ENCODE data around the gene CCZ1.
A peak's percentile ranks its signal among the peaks of the same experiment; 100 is the strongest.
"Not testable (repeated sequence)": the region's sequence is repeated elsewhere in the genome, so short reads cannot be mapped to it uniquely, and the experiment has no call there.

Gene CCZ1

DNA sequence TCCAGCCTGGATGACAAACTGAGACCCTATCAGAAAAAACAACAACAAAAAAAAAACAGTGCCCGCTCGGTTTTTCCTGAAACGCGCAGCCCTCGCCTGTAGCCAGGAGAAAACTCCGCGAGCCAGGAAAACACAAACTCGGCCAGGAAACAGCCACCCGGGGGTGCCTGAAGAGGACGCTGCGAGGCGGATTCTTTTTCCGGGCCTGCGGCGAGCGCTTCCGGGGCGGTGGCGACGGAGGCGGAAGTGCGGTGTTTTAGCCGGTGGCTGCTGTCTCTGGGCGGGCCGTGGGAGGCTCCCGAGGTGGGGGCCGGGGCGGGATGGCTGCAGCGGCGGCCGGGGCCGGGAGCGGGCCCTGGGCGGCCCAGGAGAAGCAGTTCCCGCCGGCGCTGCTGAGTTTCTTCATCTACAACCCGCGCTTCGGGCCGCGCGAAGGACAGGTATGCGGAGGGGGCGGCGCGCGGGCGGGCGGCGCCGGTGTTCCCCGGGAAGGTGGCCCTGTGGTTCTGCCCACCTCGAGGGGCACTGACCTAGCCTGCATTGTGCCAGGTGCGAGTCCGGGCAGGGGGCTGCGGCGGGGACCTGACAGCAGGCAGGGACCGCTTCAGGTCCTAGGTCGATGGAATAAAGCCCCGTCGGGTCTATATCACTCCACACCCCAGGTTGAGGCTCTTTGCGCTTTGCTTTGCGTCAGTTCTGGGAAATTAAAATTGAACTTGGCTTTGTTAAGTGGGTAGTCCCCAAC lies at the start of gene CCZ1:
Gene CCZ1 (plus strand): TSS at position 254 of the 745 bp plus-strand sequence. CDS start 67 bp downstream, at position 321.
- DNase-seq (ENCODE audit: low read depth in 3 of 3), result peak; percentile 10 to 74 (median 53)

DNA sequence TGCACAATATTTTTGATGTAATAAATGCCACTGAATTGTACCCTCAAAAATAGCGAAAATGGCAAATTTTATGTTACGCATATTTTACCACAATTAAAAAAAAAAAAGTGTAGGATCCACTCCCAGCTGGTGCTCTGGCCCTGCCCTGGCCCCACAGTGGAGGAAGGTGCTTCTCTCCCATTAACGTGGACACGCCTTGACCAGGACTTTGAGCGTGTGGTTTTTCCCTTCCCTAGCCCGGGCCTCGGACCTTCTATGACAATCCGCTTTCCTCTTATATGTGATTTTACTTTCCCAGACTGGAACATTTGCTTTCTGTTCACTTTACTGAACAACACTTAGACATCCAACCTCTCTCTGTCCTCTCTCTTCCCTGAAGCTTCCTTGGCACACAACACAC lies 47.6 kb upstream of the CCZ1 start:
- DNase-seq (ENCODE audit: low read depth in 3 of 3), result no peak

DNA sequence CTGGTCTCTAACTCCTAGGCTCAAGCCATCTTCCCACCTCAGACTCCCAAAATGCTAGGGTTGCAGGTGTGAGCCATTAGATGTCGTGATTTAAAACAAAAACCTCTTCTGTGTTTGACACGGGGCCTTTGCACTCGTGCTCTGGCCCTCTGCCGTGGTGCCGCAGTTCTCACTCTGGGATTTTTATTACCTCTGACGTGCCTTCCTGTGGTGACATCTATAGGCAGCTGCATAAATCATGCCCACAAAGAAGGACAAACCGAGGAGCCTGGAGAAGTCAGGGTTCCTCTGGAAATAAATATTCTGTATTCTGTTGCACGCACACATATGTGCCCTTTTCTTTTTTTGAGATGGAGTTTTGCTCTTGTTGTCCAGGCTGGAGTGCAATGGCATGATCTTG lies 43.8 kb upstream of the CCZ1 start:
- DNase-seq (ENCODE audit: low read depth in 3 of 3), result no peak

DNA sequence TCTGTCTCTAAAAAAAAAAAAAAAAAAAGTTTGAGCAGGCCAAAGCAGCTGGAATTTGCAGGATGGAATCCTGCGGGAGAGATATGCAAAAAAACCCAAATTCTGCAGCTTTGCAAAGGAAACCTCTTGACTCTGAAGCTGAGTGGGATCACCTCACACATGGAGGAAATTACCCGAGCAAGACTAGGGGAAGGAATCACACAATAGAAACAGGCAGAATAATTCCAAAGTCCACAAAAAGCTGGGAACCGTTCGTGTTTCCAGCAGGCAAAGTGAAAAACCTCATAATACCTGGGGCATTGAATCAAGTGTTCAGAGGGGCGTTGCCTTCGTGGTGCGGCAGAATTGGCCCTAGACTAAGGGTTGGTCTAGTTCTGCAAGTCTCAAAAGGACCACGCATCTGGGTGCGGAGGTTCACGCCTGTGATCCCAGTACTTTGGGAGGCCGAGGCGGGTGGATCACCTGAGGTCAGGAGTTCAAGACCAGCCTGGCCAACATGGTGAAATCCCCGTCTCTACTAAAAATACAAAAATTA lies 41.4 kb upstream of the CCZ1 start:
- not testable (repeated sequence) for DNase-seq (ENCODE audit: low read depth in 3 of 3)

DNA sequence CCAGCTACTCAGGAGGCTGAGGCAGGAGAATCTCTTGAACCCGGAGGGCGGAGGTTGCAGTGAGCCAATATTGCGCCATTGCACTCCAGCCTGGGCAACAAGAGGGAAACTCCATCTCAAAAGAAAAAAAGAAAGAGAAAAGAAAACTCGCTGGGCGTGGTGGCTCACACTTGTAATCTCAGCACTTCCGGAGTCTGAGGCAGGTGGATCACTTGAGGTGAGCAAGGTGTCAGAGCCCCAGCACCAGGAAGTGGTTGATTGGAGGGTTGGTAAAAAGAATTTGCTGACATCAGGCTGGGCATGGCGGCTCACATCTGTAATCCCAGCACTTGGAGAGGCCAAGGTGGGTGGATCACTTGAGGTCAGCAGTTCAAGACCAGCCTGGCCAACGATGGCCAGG lies 40.0 kb upstream of the CCZ1 start:
- DNase-seq (ENCODE audit: low read depth in 3 of 3), result not testable (repeated sequence)

DNA sequence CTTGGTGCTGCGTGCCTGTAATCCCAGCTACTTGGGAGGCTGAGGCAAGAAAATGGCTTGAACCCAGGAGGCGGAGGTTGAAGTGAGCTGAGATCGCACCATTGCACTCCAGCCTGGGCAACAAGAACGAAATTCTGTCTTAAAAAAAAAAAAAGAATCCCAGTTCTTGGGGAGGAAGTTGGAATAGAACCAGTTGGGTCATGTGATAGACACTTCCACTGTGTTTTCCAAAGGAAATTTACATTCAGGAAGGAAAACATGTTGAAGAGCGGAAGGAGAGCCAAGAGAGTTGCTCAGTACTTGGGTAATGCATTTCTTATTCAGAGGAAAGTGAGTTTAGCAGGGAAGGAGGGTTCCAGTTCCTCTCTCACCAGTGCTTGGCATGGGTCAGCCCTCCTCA lies 37.3 kb upstream of the CCZ1 start:
- not testable (repeated sequence) for DNase-seq (ENCODE audit: low read depth in 3 of 3)

DNA sequence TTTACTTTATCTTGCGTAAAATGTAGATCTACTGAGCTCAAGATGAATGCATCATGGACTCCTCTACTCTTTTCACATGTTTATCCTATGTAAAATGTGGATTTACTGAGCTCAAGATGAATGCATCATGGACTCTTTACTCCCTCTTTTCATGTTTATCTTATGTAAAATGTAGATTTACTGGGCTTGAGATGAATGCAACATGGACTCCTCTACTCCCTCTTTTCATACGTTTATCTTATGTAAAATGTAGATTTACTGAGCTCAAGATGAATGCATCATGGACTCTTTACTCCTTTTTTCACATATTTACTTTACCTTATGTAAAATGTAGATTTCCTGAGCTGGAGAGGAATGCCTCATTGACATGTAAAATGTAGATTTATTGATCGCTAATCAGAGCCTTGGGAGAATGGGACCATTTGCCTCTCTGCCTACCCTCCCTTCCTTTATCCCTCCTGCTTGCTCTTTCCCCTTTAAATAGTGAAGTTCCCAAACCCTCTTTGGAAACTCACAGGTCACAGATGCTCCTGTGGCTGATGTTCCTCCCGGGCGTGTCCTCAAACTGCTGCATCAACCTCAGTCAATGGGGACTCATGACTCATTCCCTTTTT lies 35.7 kb upstream of the CCZ1 start:
- not testable (repeated sequence) for DNase-seq (ENCODE audit: low read depth in 3 of 3)

DNA sequence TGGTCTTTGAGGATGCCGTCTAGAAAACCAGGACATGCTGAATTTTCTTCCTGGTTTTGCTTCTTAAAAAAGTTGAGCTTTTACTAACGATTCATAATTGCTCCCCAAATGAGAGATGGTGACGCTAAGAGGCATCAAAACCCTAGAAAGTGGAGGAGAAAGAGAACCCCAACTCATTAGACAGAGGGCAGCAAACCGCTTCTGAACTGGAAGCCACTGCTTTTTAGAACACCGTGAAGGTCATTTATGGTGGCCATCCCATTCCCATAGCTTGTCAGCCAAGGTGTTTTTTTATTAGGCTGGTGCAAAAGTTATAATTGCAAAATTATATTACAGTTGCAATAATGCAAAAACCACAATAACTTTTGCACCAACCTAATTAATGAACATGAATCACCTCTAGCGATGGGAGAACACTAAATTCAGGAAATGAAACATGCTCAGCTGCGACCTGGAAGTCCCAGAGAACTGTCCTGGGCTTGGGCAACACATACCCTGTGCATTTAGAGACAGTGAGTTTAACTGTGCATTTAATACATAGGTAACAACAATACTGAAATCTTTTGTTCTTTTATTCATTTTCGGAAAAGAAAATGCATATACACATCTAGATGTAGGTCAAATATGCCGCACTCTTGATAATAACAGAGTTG lies 33.1 kb upstream of the CCZ1 start:
- DNase-seq (ENCODE audit: low read depth in 3 of 3), result not testable (repeated sequence)

DNA sequence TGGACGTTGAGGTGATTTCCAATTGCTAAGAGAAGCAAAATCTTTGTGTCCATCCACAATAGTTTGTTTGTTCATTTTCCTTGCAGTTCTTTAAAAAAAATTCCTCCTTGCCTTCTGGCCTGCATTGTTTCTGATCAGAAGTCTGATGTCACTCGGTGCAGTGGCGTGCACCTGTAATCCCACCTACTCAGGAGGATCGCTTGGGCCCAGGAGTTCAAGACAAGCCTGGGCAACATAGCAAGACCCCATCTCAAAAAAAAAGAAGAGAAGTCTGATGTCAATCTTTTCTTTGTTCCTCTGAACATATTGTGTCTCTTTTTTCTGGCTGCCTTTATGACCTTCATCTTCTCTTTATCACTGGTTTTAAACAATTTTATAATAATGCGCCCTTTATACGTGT lies 31.5 kb upstream of the CCZ1 start:
- DNase-seq (ENCODE audit: low read depth in 3 of 3), result no peak

DNA sequence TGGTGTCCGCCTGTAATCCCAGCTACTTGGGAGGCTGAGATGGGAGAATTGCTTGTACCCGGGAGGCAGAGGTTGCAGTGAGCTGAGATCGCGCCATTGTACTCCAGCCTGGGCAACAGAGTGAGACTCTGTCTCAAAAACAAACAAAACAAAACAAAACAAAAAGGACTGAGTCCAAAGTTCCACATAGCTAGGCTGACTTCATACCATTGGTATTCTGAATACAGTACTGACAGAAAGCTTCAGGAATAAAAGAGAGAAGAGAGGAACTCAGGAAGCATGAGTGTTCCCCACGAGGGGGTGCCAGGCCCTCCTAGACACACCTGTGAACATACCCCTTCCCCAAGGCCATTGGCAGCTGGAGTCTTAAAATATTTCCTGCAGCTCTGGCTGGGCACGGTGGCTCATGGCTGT lies 29.6 kb upstream of the CCZ1 start:
- DNase-seq (ENCODE audit: low read depth in 3 of 3), result not testable (repeated sequence)

DNA sequence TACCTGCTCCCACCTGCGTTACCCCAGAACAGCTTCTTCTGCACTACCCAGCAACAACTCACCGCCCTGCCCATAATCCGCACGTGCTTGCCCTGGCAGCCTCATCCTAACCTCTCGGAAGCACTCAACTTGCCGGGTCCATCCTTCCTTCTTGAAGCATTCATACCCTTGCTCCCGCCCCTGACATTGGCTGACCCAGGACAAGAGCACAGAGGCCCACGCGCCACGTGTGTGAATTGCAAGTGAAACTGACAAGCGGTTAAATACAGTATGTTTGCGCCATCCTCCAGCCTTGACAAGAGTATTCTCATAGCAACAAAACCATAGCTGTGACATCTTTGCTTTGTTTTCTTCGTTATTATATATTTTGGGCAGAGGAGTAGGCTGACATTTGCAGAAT lies 28.8 kb upstream of the CCZ1 start:
- no peak for DNase-seq (ENCODE audit: low read depth in 3 of 3)

DNA sequence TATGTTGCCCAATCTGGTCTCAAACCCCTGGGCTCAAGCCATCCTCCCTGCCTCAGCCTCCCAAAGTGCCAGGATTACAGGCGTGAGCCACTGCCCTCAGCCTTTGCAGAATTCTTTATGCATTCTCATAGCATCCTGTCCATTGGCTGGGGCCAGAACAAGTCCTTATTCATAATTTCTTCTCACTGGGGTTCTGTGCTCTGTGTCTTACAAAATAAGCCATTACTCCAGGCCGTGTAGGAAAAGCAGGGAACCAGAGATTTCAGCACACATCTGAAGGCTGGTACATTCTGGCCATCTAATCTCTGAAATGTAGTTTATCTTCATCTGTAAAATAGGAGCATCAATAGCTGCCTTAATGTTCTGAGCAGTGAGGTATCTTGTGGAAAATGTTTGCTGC lies 28.2 kb upstream of the CCZ1 start:
- DNase-seq (ENCODE audit: low read depth in 3 of 3), result no peak

DNA sequence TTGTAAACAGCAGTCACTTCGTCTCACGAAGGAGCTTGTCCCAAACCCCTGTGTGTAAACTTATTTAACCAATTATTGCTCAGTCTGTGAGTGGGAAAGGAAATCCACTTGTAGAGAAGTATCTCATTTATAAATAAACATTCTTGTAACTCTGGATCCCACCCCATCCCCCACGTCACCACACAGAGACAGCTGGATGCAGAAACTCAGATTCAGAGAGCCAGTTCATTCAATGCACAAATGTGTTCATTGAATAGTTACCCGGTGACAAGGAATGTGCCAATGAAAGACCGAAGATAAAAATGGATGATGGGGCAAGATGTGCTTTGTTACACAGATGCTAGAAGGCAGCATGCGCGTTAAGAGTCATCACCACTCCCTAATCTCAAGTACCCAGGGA lies 26.2 kb upstream of the CCZ1 start:
- DNase-seq (ENCODE audit: low read depth in 3 of 3), result no peak

DNA sequence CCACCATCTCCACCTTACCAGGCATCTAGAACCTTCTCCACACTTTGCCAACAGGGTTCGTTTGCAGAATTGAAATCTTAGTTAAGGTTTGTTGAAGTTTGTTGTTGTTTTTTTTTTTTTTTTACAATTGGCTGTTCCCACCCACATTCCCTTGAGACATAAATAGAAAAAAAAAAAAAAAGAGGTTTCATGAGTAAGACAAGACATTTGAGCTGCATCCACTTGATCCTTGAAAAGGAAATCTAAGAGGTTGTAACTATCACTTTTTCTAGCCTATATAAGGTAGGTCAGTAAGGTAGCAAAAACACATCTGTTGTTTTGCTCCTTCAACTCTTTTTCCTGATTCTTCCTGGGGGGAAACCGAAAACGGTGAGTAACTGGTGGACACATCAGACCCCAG lies 18.9 kb upstream of the CCZ1 start:
- not testable (repeated sequence) for DNase-seq (ENCODE audit: low read depth in 3 of 3)

DNA sequence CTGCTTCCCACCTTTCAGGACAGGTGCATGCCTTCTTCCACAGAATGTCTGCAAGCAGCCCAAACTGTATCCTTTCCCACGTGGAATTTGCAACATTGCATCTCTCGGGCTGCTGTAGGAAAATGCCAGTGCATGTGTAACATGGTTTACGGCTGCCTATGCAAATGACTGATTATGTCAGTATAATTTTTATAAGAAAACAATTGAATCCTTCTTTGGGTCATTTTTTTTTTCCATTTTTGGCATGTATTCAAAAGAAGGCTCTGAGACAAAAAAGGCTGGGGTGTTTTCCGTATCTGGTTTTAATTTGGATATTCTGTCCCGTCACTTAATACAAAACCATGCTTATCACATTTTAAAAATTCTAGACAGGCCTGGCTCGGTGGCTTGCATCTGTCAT lies 18.4 kb upstream of the CCZ1 start:
- DNase-seq (ENCODE audit: low read depth in 3 of 3), result not testable (repeated sequence)

DNA sequence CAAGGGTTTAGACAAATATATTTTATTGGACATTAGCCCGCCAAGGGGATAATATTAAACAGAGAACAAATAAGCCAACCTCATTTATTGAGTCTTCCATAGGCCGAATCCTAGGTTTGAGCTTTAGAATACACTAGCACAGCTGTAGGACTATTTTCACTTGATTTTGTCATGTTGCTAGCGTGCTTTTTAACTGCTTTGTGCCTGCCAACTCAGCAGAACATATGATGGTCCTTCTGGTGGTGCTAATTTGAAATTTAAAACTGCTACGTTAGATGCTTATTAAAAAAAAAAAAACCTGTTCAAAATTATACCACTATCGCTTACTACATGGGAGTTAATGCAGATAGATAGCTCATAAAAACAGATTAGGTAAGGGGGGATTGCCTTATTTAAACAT lies 14.1 kb upstream of the CCZ1 start:
- DNase-seq (ENCODE audit: low read depth in 3 of 3), result not testable (repeated sequence)

DNA sequence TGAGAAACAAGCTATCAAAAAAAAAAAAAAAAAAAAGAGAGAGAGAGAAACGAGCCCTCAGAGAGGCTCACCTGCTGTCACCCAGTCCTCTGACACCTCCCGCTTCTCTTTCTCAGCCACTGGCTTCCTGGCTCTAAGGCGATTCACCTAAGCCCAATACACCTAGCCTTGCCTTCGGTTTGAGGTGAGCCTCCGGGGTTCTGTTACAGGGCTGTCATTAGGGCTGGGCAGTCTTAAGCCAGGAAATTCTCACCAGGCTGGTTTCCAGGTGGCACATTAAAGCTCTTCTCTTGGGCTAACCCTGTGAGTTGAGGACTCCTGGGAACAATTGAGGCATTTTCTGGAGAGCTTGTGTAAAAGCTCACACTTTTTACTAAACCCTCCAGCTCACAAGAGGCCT lies 10.5 kb upstream of the CCZ1 start:
- DNase-seq (ENCODE audit: low read depth in 3 of 3), result not testable (repeated sequence)

DNA sequence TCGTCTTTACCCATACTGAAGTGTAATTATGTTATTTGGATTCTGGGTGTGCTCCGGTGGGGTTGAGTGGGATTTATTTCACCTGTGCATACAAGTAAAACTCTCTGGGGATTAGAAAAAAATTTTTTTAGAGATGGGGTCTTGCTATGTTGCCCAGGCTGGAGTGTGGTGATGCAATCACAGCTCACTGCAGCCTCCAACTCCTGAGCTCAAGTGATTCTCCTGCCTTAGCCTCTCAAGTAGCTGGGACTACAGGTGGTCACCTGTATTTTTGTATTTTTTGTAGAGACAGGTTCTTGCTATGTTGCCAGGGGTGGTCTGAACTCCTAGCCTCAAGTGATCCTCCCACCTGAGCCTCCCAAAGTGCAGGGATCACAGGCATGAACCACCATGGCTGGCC lies 8.3 kb upstream of the CCZ1 start:
- not testable (repeated sequence) for DNase-seq (ENCODE audit: low read depth in 3 of 3)

DNA sequence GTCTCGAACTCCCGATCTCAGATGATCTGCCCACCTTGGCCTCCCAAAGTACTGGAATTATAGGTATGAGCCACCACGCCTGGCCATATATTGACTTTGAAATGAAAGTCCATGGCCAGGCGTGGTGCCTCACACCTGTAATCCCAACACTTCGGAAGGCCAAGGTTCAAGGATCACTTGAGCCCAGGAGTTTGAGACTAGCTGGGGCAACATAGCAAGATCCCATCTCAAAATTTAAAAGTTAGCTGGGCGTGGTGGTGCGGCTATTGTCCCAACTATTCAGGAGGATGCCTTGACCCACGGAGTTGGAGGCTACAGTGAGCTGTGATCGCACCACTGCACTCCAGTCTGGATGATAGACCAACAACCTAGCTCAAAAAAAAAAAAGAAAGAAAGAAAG lies 6.0 kb upstream of the CCZ1 start:
- DNase-seq (ENCODE audit: low read depth in 3 of 3), result no peak

DNA sequence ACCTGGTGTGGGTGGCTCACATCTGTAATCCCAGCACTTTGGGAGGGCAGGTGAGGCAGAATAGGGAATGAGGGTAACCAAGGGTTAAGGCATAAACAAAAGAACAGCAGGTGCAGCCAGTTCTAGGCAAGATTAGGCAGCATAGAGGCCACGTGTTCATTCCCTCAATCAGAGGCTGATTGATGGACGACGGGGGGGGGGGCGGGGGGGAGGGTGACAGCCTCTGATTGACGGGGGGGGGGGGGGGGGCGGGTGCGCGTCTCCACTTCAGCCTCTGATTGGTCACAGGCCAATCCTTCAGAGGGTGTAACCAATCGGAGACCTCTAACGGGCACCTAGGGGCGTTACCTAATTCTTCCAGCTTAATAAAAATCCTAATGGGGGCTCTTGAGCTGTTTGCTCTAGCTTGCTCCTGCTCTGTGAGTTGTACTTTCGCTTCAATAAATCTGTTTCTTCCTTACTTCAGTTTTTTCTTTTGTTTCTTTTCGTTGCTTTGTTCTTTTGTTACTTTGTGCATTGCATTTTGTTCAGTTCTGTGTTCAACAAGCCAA lies 1.1 kb upstream of the CCZ1 start:
- not testable (repeated sequence) for DNase-seq (ENCODE audit: low read depth in 3 of 3)

DNA sequence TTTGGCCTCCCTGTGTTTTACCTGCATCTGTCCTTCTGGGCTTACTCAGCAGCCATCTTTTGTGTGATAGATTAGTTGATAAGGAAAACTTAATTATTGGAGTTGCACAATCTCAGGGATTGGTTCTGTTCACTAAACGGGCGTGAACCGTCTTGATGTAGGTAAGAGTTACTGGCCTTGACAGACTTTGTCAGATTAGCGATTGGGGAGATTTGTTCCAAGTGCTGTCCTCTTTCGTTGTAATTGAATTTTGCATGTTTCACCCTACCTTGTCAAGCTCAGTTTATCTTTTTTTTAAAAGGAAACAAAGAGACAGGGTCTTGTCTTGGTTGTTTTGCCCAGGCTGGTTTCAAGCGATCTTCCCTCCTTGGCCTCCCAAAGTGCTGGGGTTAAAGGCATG lies 4.5 kb downstream of the CCZ1 start:
- not testable (repeated sequence) for DNase-seq (ENCODE audit: low read depth in 3 of 3)

DNA sequence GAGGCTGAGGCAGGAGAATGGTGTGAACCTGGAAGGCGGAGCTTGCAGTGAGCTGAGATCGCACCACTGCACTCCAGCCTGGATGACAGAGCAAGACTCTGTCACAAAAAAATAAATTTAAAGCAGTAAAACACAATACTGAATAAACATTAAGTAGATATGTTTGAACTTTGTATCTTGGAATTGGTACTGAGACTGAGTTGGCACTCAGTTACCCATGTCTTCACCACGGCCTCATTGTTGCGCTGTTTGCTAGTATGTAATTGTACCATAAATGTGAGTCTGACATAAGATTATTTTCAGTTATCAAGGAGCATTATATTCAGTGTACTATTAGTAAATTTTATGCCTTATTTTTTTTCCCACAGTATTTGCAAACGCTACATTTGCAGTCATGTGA lies 6.2 kb downstream of the CCZ1 start:
- not testable (repeated sequence) for DNase-seq (ENCODE audit: low read depth in 3 of 3)

Data from stimulated activated CD4-positive, alpha-beta T cell treated with anti-CD3 and anti-CD28 coated beads, TNF-alpha, amount 100 ng/mL, for 48 hours (primary cell).